ENCODE measurements around the gene NFIC.
"Not testable (repeated sequence)": the region's sequence is repeated elsewhere in the genome, so short reads cannot be mapped to it uniquely, and the experiment has no call there.

NFIC gene

DNA sequence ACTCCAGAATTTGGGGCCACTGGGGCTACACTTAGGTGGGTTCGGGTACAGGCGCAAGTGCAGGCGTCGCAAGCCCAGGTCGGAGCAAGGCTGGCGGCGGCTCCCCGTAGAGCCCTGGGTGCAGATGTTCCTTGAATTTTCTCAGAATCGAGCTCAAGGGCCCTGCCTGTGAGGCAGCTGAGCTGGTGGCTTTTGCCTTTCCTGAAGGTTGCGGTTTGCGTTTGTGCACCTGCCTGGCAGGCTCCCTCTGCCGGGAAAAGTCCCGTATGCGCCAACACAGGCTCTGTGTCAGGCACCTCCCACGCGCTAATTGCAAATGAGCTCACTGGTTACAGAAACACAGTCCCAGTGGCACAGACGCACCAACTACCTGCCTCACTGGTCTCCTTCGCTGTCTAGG lies 128.2 kb downstream of the NFIC start:
- no peak for DNase-seq

DNA sequence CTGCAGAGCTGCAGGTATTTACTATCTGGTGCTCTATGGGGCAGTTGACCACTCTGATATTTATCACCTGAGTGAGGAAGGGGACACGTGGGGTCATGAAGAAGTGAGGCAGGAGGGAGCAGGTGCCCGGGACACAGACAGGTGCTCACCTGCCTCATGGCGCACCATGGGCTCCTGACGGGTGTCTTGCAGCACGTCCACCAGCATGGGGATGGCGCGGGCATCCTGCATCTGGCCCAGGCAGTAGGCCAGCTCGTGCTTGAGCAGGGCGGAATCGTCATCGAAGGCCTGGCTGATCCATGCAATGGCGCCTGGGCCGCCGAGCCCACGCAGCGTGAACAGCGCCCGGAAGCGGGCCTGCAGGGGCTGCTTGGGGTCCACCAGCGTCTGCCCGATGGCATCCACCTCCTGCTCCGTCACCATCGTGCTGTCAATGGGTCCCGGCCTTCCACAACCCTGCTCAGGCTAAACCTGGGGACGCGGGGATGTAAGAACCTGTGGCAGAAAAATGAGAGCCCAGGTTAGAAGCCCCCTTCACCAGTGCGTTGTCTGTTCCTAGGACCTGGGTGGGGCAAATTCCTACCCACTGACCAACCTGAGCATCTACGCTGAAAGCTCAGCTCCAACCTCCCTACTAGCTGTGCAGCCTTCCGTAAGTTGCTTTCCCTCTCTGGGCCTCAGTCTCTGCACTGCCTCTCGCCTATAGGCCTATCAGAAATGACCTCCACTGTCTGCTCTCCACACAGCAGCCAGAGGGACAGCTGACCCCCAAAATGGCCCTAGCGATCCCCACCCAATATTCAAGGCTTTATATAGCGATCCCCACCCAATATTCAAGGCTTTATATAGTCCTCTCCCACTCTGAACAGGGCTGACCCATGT lies 130.2 kb downstream of the NFIC start:
- no peak for DNase-seq

DNA sequence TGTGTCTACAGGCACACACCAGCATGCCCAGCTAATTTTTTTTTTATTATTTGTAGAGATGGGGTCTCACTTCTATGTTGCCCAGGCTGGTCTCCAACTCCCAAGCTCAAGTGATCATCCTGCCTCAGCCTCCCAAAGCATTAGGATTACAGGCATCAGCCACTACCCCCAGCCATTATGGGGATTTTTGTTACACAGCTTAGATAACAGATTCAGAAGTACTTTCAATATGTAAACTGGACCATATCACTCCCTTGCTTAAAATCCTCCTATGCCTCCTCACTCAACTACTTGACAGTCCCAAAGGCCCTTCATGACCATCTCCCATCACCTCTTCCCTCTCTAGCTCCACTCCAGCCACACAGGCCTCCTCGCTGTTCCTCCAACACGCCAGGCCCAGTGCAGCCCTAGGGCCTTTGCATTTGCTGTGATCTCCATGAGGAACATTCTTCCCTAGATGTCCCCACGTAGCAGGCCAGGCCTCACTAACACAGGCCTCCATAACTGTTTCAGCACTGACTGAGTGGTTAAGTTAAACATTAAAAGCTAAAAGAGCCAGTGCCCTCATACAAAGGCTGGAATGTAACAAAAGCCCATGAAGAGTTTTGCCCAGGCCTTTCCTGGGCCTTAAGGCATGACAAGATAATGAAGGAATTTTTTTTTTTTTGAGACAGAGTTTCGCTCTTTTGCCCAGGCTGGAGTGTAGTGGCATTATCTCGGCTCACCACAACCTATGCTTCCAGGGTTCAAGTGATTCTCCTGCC lies 131.6 kb downstream of the NFIC start:
- DNase-seq = no peak

DNA sequence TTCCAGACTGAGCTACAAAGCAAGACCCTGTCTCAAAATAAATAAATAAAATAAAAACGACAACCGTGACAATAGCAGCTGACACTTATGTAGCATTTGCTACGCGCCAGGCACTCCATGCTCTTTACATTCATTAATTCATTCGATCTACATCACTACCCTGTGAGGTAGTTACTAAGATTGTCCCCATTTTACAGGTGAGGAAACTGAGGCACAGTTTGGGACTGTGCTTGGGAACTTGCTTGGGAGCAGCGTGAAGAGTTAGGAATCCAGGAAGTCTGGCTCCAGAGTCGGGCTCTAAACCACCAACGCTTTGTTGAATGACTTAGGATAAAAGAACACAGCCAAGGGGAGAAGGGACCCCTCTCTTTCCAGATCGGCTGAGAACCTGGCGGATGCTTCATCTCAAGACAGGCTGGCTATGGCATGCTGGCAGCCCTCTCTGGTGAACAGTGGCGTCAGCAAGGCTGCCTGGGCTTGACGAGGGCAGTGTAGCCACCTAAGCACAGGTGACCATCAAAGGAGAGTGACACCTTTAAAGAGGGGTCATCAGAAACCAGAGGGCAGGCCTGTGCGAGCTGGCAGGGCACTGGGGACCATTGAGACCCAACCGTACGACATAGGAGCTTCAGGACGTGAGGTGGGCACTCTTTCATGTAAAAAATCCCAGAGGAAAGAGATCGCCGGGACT lies 133.5 kb downstream of the NFIC start:
- no peak for DNase-seq

DNA sequence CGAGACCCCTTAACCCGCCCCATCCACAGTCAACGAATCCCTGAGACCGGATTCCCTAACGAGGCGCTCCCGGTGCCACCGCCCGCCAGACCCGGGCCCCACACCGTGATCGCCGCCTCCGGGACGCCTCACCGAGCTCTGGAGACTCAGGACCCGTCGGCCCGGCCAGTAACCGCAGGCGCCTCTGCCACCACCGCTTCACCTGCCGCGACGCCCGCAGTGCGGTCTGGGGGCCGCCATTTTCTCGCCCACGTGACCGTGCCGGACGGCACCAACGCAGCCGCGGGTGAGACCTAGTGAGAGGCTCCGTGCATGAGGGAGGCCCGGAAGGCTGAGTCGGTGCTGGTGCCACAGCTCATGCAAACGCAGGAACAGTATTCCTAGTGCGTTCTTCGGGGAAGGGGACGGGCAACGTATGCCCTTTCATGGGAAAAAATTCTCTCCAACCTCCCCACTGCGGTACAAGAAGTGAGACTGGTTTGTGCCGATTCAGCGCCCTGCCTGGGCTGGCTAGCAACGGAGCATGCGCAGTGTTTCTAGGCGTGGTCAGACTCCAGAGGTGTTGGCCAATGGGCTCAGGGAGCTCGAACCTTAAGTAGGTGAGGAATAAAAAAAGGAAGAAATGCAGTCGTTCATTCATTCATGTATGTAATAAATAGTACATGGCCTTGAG lies 134.2 kb downstream of the NFIC start, which contains the start of gene DOHH:
TSS of gene DOHH (minus strand) at position 246 of the 673 bp plus-strand sequence. CDS start 3,860 bp downstream, outside the sequence.
- DNase-seq = peak; percentile 96 to 98

DNA sequence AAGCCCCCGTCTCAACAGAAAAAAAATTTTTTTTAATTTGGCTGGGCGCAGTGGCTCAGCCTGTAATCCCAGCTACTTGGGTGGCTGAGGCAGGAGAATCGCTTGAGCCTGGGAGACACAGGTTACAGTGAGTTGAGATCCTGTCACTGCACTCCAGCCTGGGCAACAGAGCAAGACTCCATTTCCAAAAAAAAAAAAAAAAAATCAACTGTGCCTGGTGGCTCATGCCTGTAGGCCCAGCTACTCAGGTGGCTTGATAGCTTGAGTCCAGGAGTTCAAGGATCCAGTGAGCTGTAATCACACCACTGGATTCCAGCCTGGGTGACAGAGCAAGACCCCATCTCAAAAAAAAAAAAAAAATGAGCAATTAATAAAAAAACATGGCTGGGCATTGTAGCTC lies 135.4 kb downstream of the NFIC start:
- no peak for DNase-seq

DNA sequence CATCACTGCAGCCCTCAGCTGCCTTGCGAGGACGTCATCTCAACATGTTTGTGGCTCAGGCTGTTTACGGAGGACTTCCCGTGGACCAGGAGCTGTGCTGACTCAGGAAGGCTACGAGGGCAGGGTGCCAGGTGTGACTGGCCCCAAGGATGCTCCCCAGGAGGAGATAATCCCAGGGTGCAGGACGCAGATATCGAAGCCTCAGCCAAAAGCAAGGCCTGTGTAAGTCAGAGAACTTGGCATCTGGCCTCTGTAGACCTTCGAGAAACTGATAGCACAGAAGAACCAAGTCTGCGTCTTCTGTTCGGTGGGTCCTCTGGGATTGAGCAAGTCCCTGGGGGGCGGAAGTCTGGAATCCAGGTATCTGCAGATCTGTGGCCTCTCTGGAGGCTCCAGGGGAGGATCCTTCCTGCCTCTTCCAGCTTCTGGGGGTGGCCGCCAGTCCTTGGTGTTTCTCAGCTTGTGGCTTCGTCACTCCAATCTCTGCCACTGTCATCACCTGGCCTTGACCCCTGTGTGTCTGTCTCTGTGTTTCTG lies 136.7 kb downstream of the NFIC start:
- DNase-seq = no peak

DNA sequence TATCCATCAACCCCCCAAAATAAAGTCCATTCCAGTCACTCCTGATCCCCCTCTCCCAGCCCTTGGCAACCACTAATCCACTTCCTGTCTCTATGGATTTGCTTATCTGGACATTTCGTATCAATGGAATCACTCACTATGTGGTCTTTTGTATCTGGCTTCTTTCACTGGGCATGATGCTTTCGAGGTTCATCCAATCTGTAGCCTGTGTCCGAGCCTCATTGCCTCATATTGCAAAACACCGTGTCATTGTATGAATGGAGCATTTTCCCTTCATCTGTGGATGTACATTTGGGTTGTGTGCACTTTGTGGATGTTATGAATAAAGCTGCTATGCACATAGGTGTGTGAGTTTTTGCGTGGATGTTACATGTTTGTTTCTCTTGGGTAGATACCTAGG lies 138.4 kb downstream of the NFIC start:
- DNase-seq = no peak

DNA sequence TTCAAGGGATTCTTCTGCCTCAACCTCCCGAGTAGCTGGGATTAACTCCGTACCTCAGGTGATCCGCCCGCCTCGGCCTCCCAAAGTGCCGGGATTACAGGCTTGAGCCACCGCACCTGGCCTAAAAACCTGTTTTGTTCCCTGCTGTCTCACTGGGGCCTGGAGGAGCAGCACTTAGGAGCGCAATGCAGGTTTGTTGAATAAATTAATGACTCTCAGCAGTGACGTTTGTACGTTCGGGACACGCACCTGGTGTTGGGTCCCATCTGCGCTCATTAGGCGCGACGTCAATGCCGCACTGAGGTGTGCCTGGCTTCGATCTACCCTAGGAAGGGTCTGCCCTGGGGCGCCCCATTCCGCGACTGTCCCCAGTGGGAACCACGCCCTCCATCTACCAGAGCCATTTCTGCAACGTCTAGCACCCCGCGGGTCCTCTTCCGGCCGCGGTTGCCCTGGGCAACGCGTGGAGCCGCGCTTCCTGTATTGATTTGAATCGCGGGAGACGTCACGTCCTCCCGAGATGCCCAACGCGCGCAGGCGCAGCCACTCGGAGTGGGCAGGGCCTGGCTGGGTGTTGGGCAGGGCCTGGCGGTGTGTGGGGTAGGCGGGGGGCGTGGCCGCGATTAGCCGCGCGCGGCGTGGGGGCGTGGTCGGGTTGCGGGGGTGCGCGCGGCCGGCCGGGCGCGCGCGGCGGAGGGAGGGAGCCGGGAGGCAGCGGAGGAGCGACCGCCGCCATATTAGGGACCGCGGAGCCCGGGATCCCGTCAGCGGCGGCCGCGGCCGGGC lies 139.4 kb downstream of the NFIC start, which contains the start of gene FZR1:
TSS of gene FZR1 (plus strand) at position 714 of the 786 bp plus-strand sequence. CDS start 16,679 bp downstream, outside the sequence.
- peak; percentile 97 to 100 for DNase-seq

DNA sequence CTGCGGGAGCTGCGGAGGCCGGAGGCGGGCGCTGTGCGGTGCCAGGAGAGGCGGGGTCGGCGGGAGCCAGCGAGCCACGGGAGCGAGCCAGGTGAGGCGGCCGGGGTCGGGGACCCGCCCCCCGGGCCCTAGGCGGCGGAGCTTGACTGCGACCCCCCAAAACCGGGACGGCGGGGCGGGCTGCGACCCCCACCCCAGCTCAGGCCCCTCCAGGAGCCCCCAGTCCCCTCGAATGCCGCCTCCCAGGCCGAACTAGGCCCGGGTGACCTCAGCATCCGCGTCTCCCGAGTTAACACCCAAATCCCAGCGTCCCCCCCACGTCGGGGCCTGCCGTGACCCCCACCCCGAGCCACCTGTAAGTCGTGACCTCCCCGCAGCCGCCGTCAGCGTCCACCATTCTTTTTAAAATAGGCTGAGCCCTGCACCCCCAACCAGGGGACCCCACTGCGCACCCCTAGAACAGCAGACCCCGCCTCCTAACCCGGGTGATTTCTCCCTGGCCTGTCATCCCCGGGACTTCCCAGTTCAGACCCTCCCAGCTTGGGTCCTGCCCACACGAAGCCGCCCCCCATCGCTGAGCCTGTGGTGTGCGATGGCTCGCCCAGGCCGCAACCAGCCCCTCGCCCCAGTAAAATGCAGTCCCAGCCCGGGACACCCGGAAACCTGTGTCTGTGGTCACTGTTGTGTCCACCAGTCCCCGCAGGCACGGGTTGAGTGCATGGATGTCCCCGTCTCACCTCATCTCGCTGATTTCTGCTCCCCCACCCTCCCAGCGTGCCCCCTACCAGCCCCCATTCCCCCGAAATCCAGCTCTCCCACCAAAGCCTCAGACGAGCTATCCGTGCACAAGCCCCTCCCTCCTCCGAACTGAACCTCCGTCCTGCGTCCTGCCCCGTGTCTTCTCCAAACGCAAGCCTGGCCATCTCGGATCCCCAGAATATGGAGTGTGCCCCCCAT lies 140.3 kb downstream of the NFIC start:
- no peak for DNase-seq

DNA sequence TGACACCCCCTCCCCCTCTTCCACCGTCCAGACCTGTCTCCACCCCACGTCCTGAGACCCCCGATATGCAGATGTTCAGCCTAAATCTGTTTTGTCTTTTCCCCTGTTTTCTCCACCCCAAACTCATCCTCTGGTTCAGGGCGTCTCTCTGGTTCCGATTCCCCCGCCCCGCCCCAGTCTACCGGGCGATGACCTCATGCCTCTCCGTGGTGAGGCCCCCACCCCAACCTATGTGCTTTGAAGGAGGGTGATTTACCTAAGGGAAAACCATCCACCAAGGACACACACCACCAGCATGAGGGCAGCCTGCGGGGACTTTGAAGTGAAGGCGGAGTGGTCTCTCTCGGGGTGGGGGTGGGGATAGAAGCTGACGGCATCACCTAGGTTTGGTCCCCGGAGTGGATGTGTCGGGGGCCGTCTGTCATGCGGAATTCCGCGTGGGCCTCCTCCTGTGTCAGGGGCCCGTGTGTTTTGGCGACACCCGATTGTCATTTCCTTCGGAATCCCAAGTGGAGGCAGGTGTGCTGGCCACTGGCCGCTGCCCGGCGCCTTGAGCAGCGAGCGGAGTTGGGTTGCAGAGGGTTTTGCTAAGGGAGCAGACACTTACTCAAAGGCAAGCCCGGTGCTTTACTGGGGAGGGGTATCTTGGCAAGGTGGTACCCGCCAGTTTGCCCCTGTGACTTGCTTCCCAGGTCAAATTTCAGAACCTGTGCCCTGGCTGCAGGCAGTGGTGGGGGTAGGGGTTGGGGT lies 141.2 kb downstream of the NFIC start:
- no peak for DNase-seq

DNA sequence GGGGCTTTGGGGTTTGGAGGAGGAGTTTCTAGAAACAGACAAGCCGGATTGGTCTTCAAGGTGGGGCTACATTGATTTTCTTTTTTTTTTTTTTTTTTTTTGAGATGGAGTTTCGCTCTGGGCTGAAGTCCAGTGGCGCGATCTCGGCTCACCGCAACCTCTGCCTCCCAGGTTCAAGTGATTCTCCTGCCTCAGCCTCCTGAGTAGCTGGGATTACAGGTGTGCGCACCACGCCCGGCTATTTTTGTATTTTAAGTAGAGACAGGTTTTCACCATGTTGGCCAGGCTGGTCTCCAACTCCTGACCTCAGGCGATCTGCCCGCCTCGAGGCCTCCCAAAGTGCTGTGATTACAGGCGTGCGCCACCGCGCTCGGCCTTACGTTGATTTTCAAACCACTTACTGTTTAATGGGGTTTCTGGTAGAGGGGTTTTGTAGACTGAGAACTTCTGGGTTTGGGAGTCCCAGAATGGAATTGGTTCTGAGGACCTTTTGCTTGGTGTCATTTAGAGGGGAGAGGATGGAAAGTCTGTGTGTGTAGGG lies 141.8 kb downstream of the NFIC start:
- not testable (repeated sequence) for DNase-seq

DNA sequence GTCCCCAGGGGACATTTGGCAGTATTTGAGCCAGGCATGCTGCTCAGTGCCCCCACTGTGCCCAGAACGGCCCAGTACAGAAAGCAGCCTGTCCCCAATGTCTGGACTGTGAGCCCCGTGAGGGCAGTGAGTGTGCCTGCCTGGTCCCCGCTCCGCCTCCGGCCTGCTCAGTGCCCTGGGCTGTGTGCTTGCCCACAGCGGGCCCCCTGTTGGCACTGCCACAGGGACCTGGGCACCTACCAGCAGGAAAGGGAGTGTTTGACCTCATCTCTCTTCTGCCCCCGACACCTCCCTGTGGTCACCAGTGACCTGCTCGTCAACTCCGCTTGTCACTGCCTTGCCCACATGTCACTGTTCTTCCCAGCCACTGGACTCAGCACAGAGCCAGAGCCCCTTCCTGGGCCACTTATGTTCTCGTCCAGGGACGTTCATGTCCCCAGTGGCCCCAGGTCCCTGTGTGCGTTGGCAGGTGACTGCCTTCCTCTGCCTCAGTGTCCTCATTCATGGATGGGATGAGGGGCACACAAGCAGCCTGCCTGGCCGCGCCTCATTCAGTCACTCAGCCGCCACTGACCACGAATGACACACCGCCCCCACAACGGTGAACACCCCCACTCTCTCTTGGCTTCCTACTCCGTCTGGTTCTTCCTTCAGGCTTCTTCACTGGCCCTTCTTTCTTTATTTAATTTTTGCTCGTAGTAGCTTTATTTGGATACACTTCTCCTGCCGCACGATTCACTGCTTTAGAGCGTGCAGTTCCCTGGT lies 142.6 kb downstream of the NFIC start:
- no peak for DNase-seq

DNA sequence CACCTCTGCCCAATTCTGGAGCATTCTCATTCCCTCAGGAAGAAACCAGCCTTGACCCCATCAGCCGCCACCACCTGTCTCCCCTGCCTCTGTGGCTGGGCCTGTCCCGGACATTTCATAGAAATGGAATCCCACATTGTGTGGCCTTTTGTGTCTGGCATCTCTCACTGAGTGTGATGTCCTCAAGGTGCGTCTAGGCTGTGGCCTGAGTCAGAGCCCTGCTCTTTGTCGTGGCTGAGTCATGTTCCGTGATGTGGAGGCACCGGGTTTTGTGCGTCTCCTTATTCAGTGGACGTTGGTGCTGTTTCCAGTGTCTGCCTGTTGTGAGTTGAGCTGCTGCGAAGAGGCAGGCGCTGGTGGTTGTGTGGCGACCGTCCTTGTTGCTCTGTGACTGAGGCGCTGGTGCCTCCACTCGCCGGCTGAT lies 143.2 kb downstream of the NFIC start:
- DNase-seq = no peak

DNA sequence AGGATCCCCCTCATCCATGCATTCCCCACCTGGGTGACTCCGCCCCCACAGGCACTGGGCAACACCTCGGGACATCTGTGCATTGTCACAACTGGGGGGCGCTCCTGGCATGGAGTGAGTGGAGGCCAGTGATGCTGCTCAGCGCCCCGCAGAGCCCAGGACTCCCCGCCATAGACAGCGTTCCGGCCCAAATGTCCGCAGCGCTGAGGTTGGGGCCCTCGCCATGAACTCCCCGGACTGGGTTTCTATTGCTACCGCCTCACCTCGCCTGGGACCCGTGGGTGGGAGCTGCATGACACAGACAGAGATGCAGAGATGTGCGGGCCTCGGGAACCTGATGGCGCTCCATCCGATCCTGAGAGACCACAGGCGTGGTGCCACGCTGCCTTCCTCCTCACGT lies 144.3 kb downstream of the NFIC start:
- DNase-seq = no peak

DNA sequence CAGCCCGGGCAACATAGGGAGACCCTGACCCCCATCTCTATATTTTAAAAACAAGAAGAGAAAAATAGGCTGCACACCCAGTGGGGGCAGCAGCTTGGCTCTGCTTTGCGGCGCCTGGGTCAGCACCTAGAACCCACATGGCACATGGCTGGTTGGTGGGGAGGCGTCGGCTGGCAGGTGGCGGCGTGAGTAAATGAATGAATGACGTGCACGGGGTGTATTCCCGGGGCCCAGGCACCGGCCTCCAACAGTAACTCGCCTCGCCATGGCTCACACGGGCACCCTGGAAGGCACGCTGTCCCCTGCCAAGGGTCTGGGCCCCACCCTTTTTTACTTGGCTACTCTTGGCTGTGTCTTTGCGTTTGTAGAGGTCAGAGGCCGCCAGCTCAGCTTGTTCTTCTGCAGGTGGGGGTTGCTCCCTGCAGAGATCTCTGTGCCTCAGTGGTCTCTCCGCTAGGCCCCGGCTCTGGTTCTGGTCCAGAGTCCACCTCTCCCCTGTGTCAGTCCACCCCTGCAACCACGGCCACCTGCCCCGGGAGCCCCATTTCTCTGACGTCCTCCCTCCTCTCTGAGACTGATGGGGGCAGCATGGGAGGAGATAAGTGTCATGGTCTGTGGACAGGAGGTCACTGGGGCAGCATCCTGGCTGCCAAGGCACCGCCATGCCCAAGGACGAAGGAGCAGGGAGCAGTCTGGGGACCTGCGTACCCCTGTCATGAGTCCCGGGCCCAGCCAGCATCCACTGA lies 145.3 kb downstream of the NFIC start:
- DNase-seq = no peak

DNA sequence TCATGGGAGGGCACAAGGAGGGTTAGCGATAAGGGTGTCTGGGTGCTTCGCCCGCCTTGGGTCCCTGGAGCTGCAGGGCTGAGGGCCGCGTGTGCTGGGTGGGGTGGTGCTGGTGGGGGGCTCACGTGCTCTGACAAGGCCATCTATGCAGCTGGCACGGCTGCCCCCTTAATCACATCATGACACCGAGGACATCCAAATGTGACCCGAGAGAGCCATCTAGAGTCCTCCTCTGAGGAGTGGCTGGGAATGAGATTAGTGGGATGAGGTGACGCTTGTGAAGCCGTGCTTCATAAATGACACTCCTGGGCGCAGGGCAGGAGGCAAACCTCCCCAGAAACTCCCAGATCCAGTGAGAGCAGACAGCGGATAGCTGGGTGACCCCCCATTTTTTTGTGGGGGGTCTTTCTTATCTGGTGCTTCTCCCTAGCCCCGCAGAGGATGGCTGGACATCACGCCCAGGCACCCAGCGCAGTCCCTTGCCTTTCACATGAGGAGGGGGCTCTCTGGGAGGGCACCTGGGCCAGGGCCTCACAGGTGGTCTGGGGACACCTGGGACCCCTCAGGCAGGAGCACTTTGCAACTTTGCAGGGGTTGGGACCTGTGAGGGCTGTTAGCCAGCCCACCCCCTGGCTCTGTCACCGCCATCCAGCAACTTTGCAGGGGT lies 146.3 kb downstream of the NFIC start:
- DNase-seq = no peak
